IMR-90 (cell line): ENCODE results near the gene DDC. TPM values are rescaled to one million over a fixed set of nuclear protein-coding genes. Genes with fewer than 3 reads are reported as not detected.

Experiments
- ATAC-seq: fragments of 200-7000 bp; cut with Tn5 transposase; 2 replicates; pipeline ENCODE4 v1.9.1; 2020; ENCODE audit warnings: low read depth, mild to moderate bottlenecking, moderate library complexity
- BruUV-seq: library from RNA; stranded (reverse); fragments of 400-500 nt; replicated peaks from 2 replicates; lab custom pipeline; 2021; lab: Mats Ljungman, UMichigan
- CTCF ChIA-PET: fragments of 300-600 bp; formaldehyde crosslinking; extraction: SDS; loops from one replicate; lab custom pipeline; 2021; ENCODE audit warnings: antibody characterized with exemption; lab: Yijun Ruan, JAX
- POLR2A ChIA-PET: fragments of 300-600 bp; sonication (Branson Sonifier 250); formaldehyde crosslinking; loops from one replicate; lab custom pipeline; 2022; ENCODE audit warnings: antibody characterized with exemption; ENCODE audit not compliant: unreplicated experiment; lab: Charles Lee
- DNase-seq: peaks from one replicate; pipeline ENCODE4 v3.0.0; 2013
- H2AFZ ChIP-seq: replicated peaks from 2 replicates; pipeline ENCODE3; 2013; ENCODE audit warnings: low read length, mild to moderate bottlenecking; ENCODE audit not compliant: poor library complexity
- H2AK5ac ChIP-seq: 2 replicates; pipeline ENCODE4 v1.6.1; 2013; ENCODE audit warnings: low read depth, low read length, inconsistent platforms
- H2AK9ac ChIP-seq: replicated peaks from 2 replicates; pipeline ENCODE3; 2013; ENCODE audit warnings: mild to moderate bottlenecking, low read depth, low read length, moderate library complexity; ENCODE audit not compliant: poor library complexity
- H2BK120ac ChIP-seq: 2 replicates; pipeline ENCODE4 v1.6.1; 2013; ENCODE audit warnings: low read depth, low read length, inconsistent platforms
- H2BK15ac ChIP-seq: 3 replicates; pipeline ENCODE4 v1.6.1; 2013; ENCODE audit warnings: low read depth, low read length, inconsistent platforms
- H2BK20ac ChIP-seq: 2 replicates; pipeline ENCODE4 v1.6.1; 2013; ENCODE audit warnings: low read depth, mild to moderate bottlenecking, inconsistent platforms, low read length, moderate library complexity
- H2BK5ac ChIP-seq: 2 replicates; pipeline ENCODE4 v1.6.1; 2013; ENCODE audit warnings: mild to moderate bottlenecking, low read depth, low read length, inconsistent platforms; ENCODE audit not compliant: poor library complexity, severe bottlenecking
- H3K14ac ChIP-seq: replicated peaks from 2 replicates; pipeline ENCODE4 v1.6.1; 2013; ENCODE audit warnings: low read depth, low read length, inconsistent platforms
- H3K18ac ChIP-seq: 2 replicates; pipeline ENCODE4 v1.6.1; 2013; ENCODE audit warnings: low read depth, low read length, control low read depth
- H3K23ac ChIP-seq: 2 replicates; pipeline ENCODE4 v1.6.1; 2013; ENCODE audit warnings: low read depth, low read length, inconsistent platforms
- H3K27ac ChIP-seq: 2 replicates; pipeline ENCODE4 v1.5.1; 2013; ENCODE audit warnings: mild to moderate bottlenecking, control low read depth, low read length; ENCODE audit not compliant: insufficient read depth
- H3K27me3 ChIP-seq: 2 replicates; pipeline ENCODE4 v1.6.1; 2013; ENCODE audit warnings: low read length; ENCODE audit not compliant: control insufficient read depth, insufficient read depth
- H3K36me3 ChIP-seq: 2 replicates; pipeline ENCODE4 v1.6.1; 2013; ENCODE audit warnings: low read length, mixed read lengths; ENCODE audit not compliant: control insufficient read depth, insufficient read depth
- H3K4ac ChIP-seq: 2 replicates; pipeline ENCODE4 v1.6.1; 2013; ENCODE audit warnings: low read depth, low read length, inconsistent platforms
- H3K4me1 ChIP-seq: 2 replicates; pipeline ENCODE4 v1.6.1; 2013; ENCODE audit warnings: low read length, mixed read lengths; ENCODE audit not compliant: control insufficient read depth, insufficient read depth
- H3K4me2 ChIP-seq: 2 replicates; pipeline ENCODE4 v1.6.1; 2013; ENCODE audit warnings: low read depth, mild to moderate bottlenecking, control low read depth, low read length, moderate library complexity
- H3K4me3 ChIP-seq: 2 replicates; pipeline ENCODE4 v1.5.1; 2013; ENCODE audit warnings: low read depth, mild to moderate bottlenecking, control low read depth, low read length, moderate library complexity; ENCODE audit not compliant: insufficient read depth
- H3K56ac ChIP-seq: 2 replicates; pipeline ENCODE4 v1.6.1; 2013; ENCODE audit warnings: low read length, inconsistent platforms; ENCODE audit not compliant: insufficient read depth; ENCODE audit errors: extremely low read depth
- H3K79me1 ChIP-seq, 2 experiments: 2 replicates each; pipeline ENCODE4 v1.6.1; 2013; ENCODE audit warnings: low read length in 2 of 2, inconsistent platforms in 1 of 2, low read depth in 1 of 2
- H3K9ac ChIP-seq: 2 replicates; pipeline ENCODE4 v1.6.1; 2013; ENCODE audit warnings: low read depth, low read length, control low read depth
- H3K9me1 ChIP-seq: 2 replicates; pipeline ENCODE4 v1.6.1; 2013; ENCODE audit warnings: low read length, inconsistent platforms; ENCODE audit not compliant: insufficient read depth
- H3K9me3 ChIP-seq: 2 replicates; pipeline ENCODE4 v1.6.1; 2013; ENCODE audit warnings: low read length; ENCODE audit not compliant: control insufficient read depth, insufficient read depth
- H4K20me1 ChIP-seq: 2 replicates; pipeline ENCODE4 v1.6.1; 2013; ENCODE audit warnings: low read length, inconsistent platforms; ENCODE audit not compliant: insufficient read depth
- H4K5ac ChIP-seq: 2 replicates; pipeline ENCODE4 v1.6.1; 2013; ENCODE audit warnings: mild to moderate bottlenecking, low read depth, low read length, control low read depth
- H4K8ac ChIP-seq, 2 experiments: 2 replicates each; pipeline ENCODE4 v1.6.1; 2013; ENCODE audit warnings: low read depth in 2 of 2, low read length in 2 of 2, control low read depth in 1 of 2, inconsistent platforms in 1 of 2
- H4K91ac ChIP-seq: 2 replicates; pipeline ENCODE4 v1.6.1; 2013; ENCODE audit warnings: low read depth, low read length, inconsistent platforms; ENCODE audit not compliant: insufficient read depth
- BHLHE40 ChIP-seq: fragments of 150-350 bp; IDR thresholded peaks from 2 replicates; pipeline ENCODE4 v1.6.1; 2016; ENCODE audit warnings: mild to moderate bottlenecking, low read depth, low read length
- CHD1 ChIP-seq: IDR thresholded peaks from 2 replicates; pipeline ENCODE4 v1.6.1; 2012; ENCODE audit warnings: low read depth, low read length, improper control_type of control experiment
- CTCF ChIP-seq: conservative IDR thresholded peaks from 2 replicates; pipeline ENCODE4 v1.5.1; 2012; ENCODE audit warnings: mild to moderate bottlenecking, low read depth, low read length, improper control_type of control experiment
- ELK1 ChIP-seq: fragments of 150-350 bp; IDR thresholded peaks from 2 replicates; pipeline ENCODE4 v1.6.1; 2016; ENCODE audit warnings: low read depth, mild to moderate bottlenecking, low read length, moderate library complexity, borderline replicate concordance
- FOS ChIP-seq: fragments of 150-350 bp; IDR thresholded peaks from 2 replicates; pipeline ENCODE4 v1.6.1; 2016; ENCODE audit warnings: low read depth, low read length
- MAFK ChIP-seq: IDR thresholded peaks from 2 replicates; pipeline ENCODE4 v1.6.1; 2012; ENCODE audit warnings: low read depth, low read length, improper control_type of control experiment
- MXI1 ChIP-seq: IDR thresholded peaks from 2 replicates; pipeline ENCODE4 v1.6.1; 2012; ENCODE audit warnings: low read depth, mild to moderate bottlenecking, low read length, moderate library complexity, borderline replicate concordance
- NFE2L2 ChIP-seq: fragments of 150-350 bp; IDR thresholded peaks from 2 replicates; pipeline ENCODE4 v1.6.1; 2016; ENCODE audit warnings: low read depth, mild to moderate bottlenecking, low read length
- POLR2A ChIP-seq: IDR thresholded peaks from 2 replicates; pipeline ENCODE4 v1.6.1; 2012; ENCODE audit warnings: mild to moderate bottlenecking, low read depth, low read length
- RCOR1 ChIP-seq: IDR thresholded peaks from 2 replicates; pipeline ENCODE4 v1.6.1; 2012; ENCODE audit warnings: mild to moderate bottlenecking, low read length, improper control_type of control experiment; ENCODE audit not compliant: insufficient replicate concordance
- RFX5 ChIP-seq: IDR thresholded peaks from 2 replicates; pipeline ENCODE4 v1.8.0; 2012; ENCODE audit warnings: low read depth, mild to moderate bottlenecking, low read length, moderate library complexity
- SMC3 ChIP-seq: fragments of 150-350 bp; IDR thresholded peaks from 2 replicates; pipeline ENCODE4 v1.6.1; 2016; ENCODE audit warnings: low read depth, mild to moderate bottlenecking, antibody characterized with exemption, low read length, moderate library complexity
- USF2 ChIP-seq: fragments of 150-350 bp; IDR thresholded peaks from 2 replicates; pipeline ENCODE4 v1.6.1; 2017; ENCODE audit warnings: mild to moderate bottlenecking, antibody characterized with exemption, low read length, low read depth
- WGBS, 2 experiments: methylation state at CpG; one replicate each; pipeline versions ENCODE4 v1.1.5 to v1.1.7; 2013; ENCODE audit warnings: missing lambda C conversion rate in 2 of 2; ENCODE audit not compliant: insufficient read length in 1 of 2; ENCODE audit errors: extremely low coverage in 2 of 2; 5-methylcytosine and 5-hydroxymethylcytosine counted together
- dilution Hi-C: fragments of 300-500 bp; cut with HindIII; formaldehyde crosslinking; loops from one replicate; pipeline ENCODE4 v1.14.3; 2018; ENCODE audit warnings: low sequenced_read_pairs; ENCODE audit not compliant: unreplicated experiment
- in situ Hi-C: fragments of 300-500 bp; cut with MboI; formaldehyde crosslinking; loops from 3 replicates; pipeline ENCODE4 v1.14.3; 2019; ENCODE audit warnings: low sequenced_read_pairs, inconsistent platforms, mixed read lengths
- intact Hi-C: fragments of 100-400 bp; cut with micrococcal nuclease; formaldehyde crosslinking; loops from 2 replicates; pipeline ENCODE4 v1.10.0; 2022
- polyA plus RNA-seq, 3 experiments: library from polyadenylated mRNA; depleted of rRNA; stranded (reverse); fragments of >200 nt; gene quantifications; 2 replicates each; pipeline ENCODE4 v1.2.3, GENCODE V29; 2012; ENCODE audit warnings: low replicate concordance in 1 of 3
- total RNA-seq: library from RNA; depleted of rRNA; stranded (reverse); fragments of >200 nt; gene quantifications from 2 replicates; pipeline ENCODE4 v1.2.3, GENCODE V29; 2012

DDC gene
- total and polyA plus RNA-seq, 2 of the 4 experiments (the other 2 are of a cell fraction): not detected

- no peak overlapping the region for H4K91ac ChIP-seq
- H3K9me1 ChIP-seq: no peaks in the 10 kb centered on the region; the same call in 1 of the 2 replicates
- no peaks in the 10 kb centered on the region for H3K9me3 ChIP-seq
- no peak overlapping the region for H3K56ac ChIP-seq
- H3K4ac ChIP-seq: no peak overlapping the region
- CTCF ChIA-PET: no interaction called here
- no peak overlapping the region for H3K18ac ChIP-seq
- dilution Hi-C loops (no loop called here), intact Hi-C loops (no loop called here), in situ Hi-C loops (no loop called here)
- POLR2A ChIA-PET: no interaction called here
- no peak overlapping the region for H2AFZ ChIP-seq
- H4K5ac ChIP-seq: no peak overlapping the region
- no peak overlapping the region for H2AK5ac ChIP-seq
- no peak overlapping the region for H3K4me3 ChIP-seq
- no peaks in the 10 kb centered on the region for H3K36me3 ChIP-seq
- no peak for TF ChIP-seq USF2
- no peak for TF ChIP-seq NFE2L2
- TF ChIP-seq MXI1: no peak
- no peak for TF ChIP-seq CHD1
- TF ChIP-seq RFX5: no peak
- no peak for TF ChIP-seq SMC3
- TF ChIP-seq ELK1: no peak
- no peak for TF ChIP-seq MAFK
- no peak for TF ChIP-seq FOS
- no peak for TF ChIP-seq BHLHE40
- TF ChIP-seq CTCF: no peak
- no peak for TF ChIP-seq POLR2A
- no peak for TF ChIP-seq RCOR1
- H2BK120ac ChIP-seq: no peak overlapping the region
- no peak overlapping the region for H2BK5ac ChIP-seq
- H2BK20ac ChIP-seq: no peak overlapping the region
- no peaks in the 10 kb centered on the region for H3K4me1 ChIP-seq
- WGBS, 2 experiments: no CpG with 5 or more reads among the region's 5 CpGs
- no peaks in the 10 kb centered on the region for H4K20me1 ChIP-seq
- no peak overlapping the region for H2BK15ac ChIP-seq
- BruUV-seq: no TSS peak
- H3K79me1 ChIP-seq: no peaks in the 10 kb centered on the region
- no peak overlapping the region for H2AK9ac ChIP-seq
- peaks cover 13% of the 10 kb centered on the region for H3K27me3 ChIP-seq
- H3K27ac ChIP-seq: no peak overlapping the region
- no peak overlapping the region for H4K8ac ChIP-seq
- H3K9ac ChIP-seq: no peak overlapping the region
- H3K23ac ChIP-seq: no peak overlapping the region
- no peak overlapping the region for H3K4me2 ChIP-seq
- DNase-seq (no peak), ATAC-seq (no peak)
- no peak overlapping the region for H3K14ac ChIP-seq
These were observed 6.7 kb downstream of the DDC start for GRCh38 chr7:50558294-50559053.
